ENCODE measurements around the gene MMP15. TPM values are rescaled to one million over a fixed set of nuclear protein-coding genes. Genes with fewer than 3 reads are reported as not detected.

MMP15 gene
- total RNA-seq, 4 donors from 2014 or later, result 36.5 to 105 (median 80.5) TPM

- TF ChIP-seq CTCF (IDR thresholded peaks at IDR 0.05) (peak in 1 of 6 experiments; percentile 20), POLR2A (IDR thresholded peaks at IDR 0.05) (no peak)
- Histone ChIP-seq H3K9me3 (no peaks in the 10 kb centered on the region), H3K36me3 (peaks cover 8 to 10% of the 10 kb centered on the region in 2 donors), H3K4me1 (peaks cover 72 to 80% of the 10 kb centered on the region in 2 donors), H3K4me3 (replicated peaks in 1 of 3) (no peak overlapping the region), H3K27me3 (no peaks in the 10 kb centered on the region), H3K27ac (peak overlapping the region; percentile 40 to 95 (median 91))
- WGBS, 2 donors, result 63 to 80% methylated on average over 29 to 50 of the region's 62 CpGs
- intact Hi-C loops (cut with DNase I), result loop anchor here (10.0 kb wide), 1 partner anchor 192 kb away; the partner anchor contains the start of gene KIFC3
- peak; percentile 92 to 93 for DNase-seq
These were observed 29.0 kb upstream of the MMP15 start for GRCh38 chr16:57996406-57997175.

GRCh38 chr16:57997176-57997527 is 28.4 kb upstream of the MMP15 start:
- 92 to 98% methylated on average over 6 to 10 of the region's 35 CpGs for WGBS, 2 donors
- H3K27me3 ChIP-seq, result no peaks in the 10 kb centered on the region
- TF ChIP-seq POLR2A (IDR thresholded peaks at IDR 0.05), result no peak
- TF ChIP-seq CTCF (IDR thresholded peaks at IDR 0.05), result no peak
- intact Hi-C loops (cut with DNase I), result loop anchor here (10.0 kb wide), 1 partner anchor 192 kb away; the partner anchor contains the start of gene KIFC3
- H3K9me3 ChIP-seq, result no peaks in the 10 kb centered on the region
- DNase-seq, result no peak
- peak overlapping the region; percentile 40 to 91 (median 58) for H3K27ac ChIP-seq
- H3K4me1 ChIP-seq, result peaks cover 71 to 79% of the 10 kb centered on the region in 2 donors
- no peak overlapping the region for H3K4me3 ChIP-seq (replicated peaks in 1 of 3)
- peaks cover 8 to 10% of the 10 kb centered on the region in 2 donors for H3K36me3 ChIP-seq

- no peaks in the 10 kb centered on the region for H3K27me3 ChIP-seq
- H3K4me3 ChIP-seq (replicated peaks in 1 of 3), result no peak overlapping the region
- intact Hi-C loops (cut with DNase I), result loop anchor here (10.0 kb wide), 1 partner anchor 193 kb away; the partner anchor contains the start of gene KIFC3
- peaks cover 65 to 75% of the 10 kb centered on the region in 2 donors for H3K4me1 ChIP-seq
- H3K9me3 ChIP-seq, result no peaks in the 10 kb centered on the region
- H3K27ac ChIP-seq, result peak overlapping the region in 2 of 3 donors; percentile 40 to 91
- peaks cover 8 to 10% of the 10 kb centered on the region in 2 donors for H3K36me3 ChIP-seq
- TF ChIP-seq POLR2A (IDR thresholded peaks at IDR 0.05), result no peak
- no peak for TF ChIP-seq CTCF (IDR thresholded peaks at IDR 0.05)
- WGBS, 2 donors, result 96% methylated on average over 16 to 34 of the region's 36 CpGs
- no peak for DNase-seq
These were observed 27.9 kb upstream of the MMP15 start for GRCh38 chr16:57997528-57998265.

- peaks cover 57 to 68% of the 10 kb centered on the region in 2 donors for H3K4me1 ChIP-seq
- intact Hi-C loops (cut with DNase I), result loop anchor here (10.0 kb wide), 1 partner anchor 194 kb away; the partner anchor contains the start of gene KIFC3
- 80% methylated on average over 1 to 8 of the region's 8 CpGs for WGBS, 2 donors
- H3K36me3 ChIP-seq, result peaks cover 10 to 11% of the 10 kb centered on the region in 2 donors
- TF ChIP-seq POLR2A (IDR thresholded peaks at IDR 0.05) (no peak), CTCF (IDR thresholded peaks at IDR 0.05) (no peak)
- no peaks in the 10 kb centered on the region for H3K27me3 ChIP-seq
- no peaks in the 10 kb centered on the region for H3K9me3 ChIP-seq
- H3K4me3 ChIP-seq (replicated peaks in 1 of 3), result no peak overlapping the region
- no peak for DNase-seq
- H3K27ac ChIP-seq, result peak overlapping the region in 1 of 3 donors; percentile 91
These were observed 27.1 kb upstream of the MMP15 start for GRCh38 chr16:57998486-57998885.
